ENCODE measurements around the gene DYRK2.
A peak's percentile ranks its signal among the peaks of the same experiment; 100 is the strongest.
"Not testable (repeated sequence)": the region's sequence is repeated elsewhere in the genome, so short reads cannot be mapped to it uniquely, and the experiment has no call there.

DYRK2 gene

DNA sequence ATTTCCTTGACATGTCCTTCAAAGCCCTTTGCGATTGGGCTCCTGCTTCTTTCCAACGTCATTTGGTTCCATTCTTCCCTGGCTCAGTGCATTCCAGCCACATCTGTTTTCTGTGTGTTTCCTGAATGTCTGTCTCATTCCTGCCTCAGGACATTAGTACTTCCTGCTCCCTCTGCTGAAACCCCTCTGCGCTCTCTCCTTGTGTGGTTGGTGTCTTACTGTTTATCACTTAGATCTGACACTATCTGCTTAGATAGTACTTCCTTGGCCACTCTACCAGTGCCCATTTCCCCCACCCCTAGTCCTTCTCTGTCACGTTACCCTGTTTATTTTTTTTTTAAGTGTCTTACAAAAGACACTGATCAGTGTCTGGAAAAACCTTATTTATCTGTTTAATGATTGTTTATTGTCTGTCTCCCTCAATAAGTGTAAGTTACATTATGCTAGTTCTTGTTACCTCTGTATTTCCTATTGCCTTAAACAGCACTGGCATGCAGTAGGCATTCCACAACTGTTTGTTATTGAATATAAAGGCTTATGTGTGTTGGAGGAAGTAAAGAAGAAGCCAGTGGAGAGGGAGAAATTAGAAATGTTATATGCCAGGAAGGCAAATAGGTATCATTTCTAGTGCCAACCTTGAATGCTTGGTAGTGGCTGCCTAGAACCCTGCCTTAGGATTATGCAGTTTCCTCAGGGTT is 21.5 kb downstream of the DYRK2 start:
- no peak for TF ChIP-seq Cebpa-rat (IDR thresholded peaks at IDR 0.05)
- Histone ChIP-seq H3K9me3 (replicated peaks in 1 of 11) (peaks cover 29 to 37% (median 33%) of the 10 kb centered on the region in 11 experiments), H3K4me3 (no peak overlapping the region), H4K20me1 (peaks cover 0 to 21% (median 9%) of the 10 kb centered on the region in 11 experiments; a peak in 9 of 22 replicates), H3K4me1 (peaks cover 0 to 8% (median 0%) of the 10 kb centered on the region in 10 experiments; a peak in 2 of 20 replicates), H3K9ac (no peak overlapping the region), H3K27me3 (no peaks in the 10 kb centered on the region), H3K4me2 (no peak overlapping the region), H3K36me3 (peaks cover 0 to 20% (median 13%) of the 10 kb centered on the region in 11 experiments; a peak in 16 of 22 replicates), H3K27ac (no peak overlapping the region)

DNA sequence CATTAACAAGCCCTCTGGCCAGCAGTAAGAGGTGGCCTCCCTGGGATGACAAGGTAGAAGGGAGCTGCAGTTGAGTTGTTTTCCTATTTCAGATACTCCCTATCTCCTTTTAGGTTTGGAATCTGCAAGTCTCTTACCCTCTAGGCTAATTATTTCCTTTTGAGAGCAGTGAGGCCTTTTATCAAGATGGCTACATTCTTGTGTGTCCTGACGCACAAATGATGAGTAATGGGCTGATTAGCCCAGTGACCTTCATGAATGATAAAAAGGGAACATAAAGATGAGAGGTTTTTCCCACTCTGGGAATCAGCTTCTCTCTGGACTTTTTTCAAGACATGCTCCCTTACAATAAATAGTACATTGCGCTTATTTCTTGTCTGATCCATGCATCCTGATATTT is 22.9 kb downstream of the DYRK2 start:
- H3K9me3 ChIP-seq (replicated peaks in 1 of 11), result peaks cover 29 to 37% (median 33%) of the 10 kb centered on the region in 11 experiments
- TF ChIP-seq Cebpa-rat (IDR thresholded peaks at IDR 0.05), result no peak
- H3K36me3 ChIP-seq, result peaks cover 0 to 19% (median 13%) of the 10 kb centered on the region in 11 experiments; a peak in 15 of 22 replicates
- no peaks in the 10 kb centered on the region for H3K27me3 ChIP-seq
- peaks cover 0 to 12% (median 0%) of the 10 kb centered on the region in 11 experiments; a peak in 5 of 22 replicates for H4K20me1 ChIP-seq
- H3K27ac ChIP-seq, result no peak overlapping the region
- H3K4me2 ChIP-seq, result no peak overlapping the region
- H3K9ac ChIP-seq, result no peak overlapping the region
- no peaks in the 10 kb centered on the region for H3K4me1 ChIP-seq
- no peak overlapping the region for H3K4me3 ChIP-seq

DNA sequence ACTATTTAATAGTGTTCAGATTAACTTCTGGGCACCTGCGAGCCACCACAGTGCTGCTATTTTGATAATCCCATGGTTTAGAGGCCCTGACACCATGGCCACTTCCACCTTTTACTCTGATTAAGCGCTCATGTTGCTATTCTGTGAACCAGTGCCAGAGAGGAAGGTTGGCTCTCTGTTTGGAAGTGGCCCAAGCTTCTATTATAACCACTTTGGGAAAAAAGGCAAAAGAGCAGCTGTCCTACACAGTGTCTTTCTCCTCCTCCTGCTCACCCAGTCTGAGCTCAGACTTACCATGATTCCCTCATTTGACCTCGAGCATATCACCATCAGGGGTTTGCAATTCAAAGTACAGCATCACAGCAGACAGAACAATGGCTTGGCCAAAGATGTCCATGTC is 23.3 kb downstream of the DYRK2 start:
- Histone ChIP-seq H3K9me3 (replicated peaks in 1 of 11) (peaks cover 29 to 37% (median 33%) of the 10 kb centered on the region in 11 experiments), H4K20me1 (peaks cover 0 to 12% (median 0%) of the 10 kb centered on the region in 11 experiments; a peak in 4 of 22 replicates), H3K36me3 (peaks cover 0 to 19% (median 13%) of the 10 kb centered on the region in 11 experiments; a peak in 15 of 22 replicates), H3K4me1 (no peaks in the 10 kb centered on the region), H3K27ac (no peak overlapping the region), H3K27me3 (no peaks in the 10 kb centered on the region), H3K4me3 (no peak overlapping the region), H3K9ac (no peak overlapping the region), H3K4me2 (no peak overlapping the region)
- no peak for TF ChIP-seq Cebpa-rat (IDR thresholded peaks at IDR 0.05)

DNA sequence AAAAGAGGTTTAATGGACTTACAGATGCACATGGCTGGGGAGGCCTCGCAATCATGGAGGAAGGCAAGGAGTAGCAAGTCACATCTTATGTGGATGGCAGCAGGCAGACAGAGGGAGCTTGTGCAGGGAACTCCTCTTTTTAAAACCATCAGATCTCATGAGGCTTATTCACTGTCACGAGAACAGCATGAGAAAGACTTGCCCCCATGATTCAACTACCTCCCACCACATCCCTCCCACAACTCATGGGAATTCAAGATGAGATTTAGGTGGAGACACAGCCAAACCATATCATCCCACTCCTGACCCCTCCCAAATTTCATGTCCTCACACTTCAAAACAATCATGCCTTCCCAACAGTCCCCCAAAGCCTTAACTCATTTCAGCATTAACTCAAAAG is 24.0 kb downstream of the DYRK2 start:
- H3K4me3 ChIP-seq, H3K4me1 ChIP-seq, H3K9ac ChIP-seq, H4K20me1 ChIP-seq, H3K27me3 ChIP-seq, H3K4me2 ChIP-seq, H3K27ac ChIP-seq: not testable (repeated sequence)
- Histone ChIP-seq H3K36me3 (peaks cover 0 to 19% (median 13%) of the 10 kb centered on the region in 11 experiments; a peak in 15 of 22 replicates), H3K9me3 (replicated peaks in 1 of 11) (peaks cover 29 to 37% (median 33%) of the 10 kb centered on the region in 11 experiments)

DNA sequence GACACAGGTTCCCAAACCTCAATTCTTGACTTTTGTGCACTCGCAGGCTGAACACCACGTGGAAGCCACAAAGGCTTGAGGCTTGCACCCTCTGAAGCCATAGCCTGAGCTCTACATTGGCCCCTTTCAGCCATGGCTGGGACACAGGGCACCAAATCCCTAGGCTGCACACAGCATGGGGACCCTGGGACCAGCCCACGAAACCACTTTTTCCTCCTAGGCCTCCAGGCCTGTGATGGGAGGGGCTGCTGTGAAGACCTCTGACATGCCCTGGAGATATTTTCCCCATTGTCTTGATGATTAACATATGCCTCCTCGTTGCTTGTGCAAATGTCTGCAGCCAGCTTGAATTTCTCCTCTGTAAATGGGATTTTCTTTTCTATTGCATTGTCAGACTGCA is 25.0 kb downstream of the DYRK2 start:
- Histone ChIP-seq H3K36me3 (peaks cover 0 to 19% (median 13%) of the 10 kb centered on the region in 11 experiments; a peak in 15 of 22 replicates), H3K9me3 (replicated peaks in 1 of 11) (peaks cover 29 to 37% (median 33%) of the 10 kb centered on the region in 11 experiments), H3K4me3 (0 out of 20 replicates have a peak overlapping the region, but pooled peaks of 1 of the 10 experiments have one; percentile 9)
- H3K9ac ChIP-seq, H3K27me3 ChIP-seq, H4K20me1 ChIP-seq, H3K4me1 ChIP-seq, H3K4me2 ChIP-seq, H3K27ac ChIP-seq: not testable (repeated sequence)

DNA sequence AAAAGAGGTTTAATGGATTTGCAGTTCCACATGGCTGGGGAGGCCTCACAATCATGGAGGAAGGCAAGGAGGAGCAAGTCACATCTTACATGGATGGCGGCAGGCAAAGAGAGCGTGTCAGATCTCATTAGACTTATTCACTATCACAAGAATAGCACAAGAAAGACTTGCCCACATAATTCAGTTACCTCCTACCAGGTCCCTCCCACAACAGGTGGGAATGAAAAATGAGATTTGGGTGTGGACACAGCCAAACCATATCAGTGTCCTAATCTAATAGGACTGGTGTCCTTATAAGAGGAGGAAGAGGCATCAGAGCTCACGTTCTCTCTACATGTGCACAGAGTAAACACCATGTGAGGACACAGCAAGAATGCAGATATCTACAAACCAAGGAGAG is 25.9 kb downstream of the DYRK2 start:
- Histone ChIP-seq H3K9me3 (replicated peaks in 1 of 11) (peaks cover 29 to 37% (median 33%) of the 10 kb centered on the region in 11 experiments), H3K4me2 (no peak overlapping the region), H3K4me1 (peaks cover 0 to 9% (median 0%) of the 10 kb centered on the region in 10 experiments; a peak in 5 of 20 replicates), H3K4me3 (no peak overlapping the region), H3K27me3 (no peaks in the 10 kb centered on the region), H4K20me1 (peaks cover 0 to 3% (median 0%) of the 10 kb centered on the region in 11 experiments; a peak in 1 of 22 replicates), H3K36me3 (peaks cover 0 to 19% (median 13%) of the 10 kb centered on the region in 11 experiments; a peak in 15 of 22 replicates), H3K27ac (no peak overlapping the region), H3K9ac (no peak overlapping the region)
- TF ChIP-seq Cebpa-rat (IDR thresholded peaks at IDR 0.05), result no peak

DNA sequence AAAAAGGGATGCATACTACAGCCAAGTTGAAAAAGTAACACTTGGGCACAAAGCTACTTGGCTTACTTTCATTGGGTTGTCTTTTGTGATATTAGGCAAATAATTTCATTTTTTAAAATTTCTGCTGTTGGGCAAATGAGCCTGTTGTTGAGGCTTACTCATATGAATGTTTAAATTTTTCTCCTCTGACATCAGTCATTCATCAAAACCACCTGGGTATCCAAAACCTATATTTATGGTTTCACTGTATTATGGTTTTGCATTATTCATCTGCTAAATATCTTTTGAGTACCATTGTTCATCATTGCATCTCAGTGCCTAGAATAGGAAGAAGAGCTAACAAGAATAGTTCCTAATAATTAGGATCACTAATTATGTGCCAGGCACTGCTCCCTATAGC is 28.1 kb downstream of the DYRK2 start:
- Histone ChIP-seq H3K9ac (no peak overlapping the region), H3K36me3 (peaks cover 0 to 19% (median 13%) of the 10 kb centered on the region in 11 experiments; a peak in 15 of 22 replicates), H3K27ac (no peak overlapping the region), H4K20me1 (no peaks in the 10 kb centered on the region), H3K4me1 (peaks cover 0 to 9% (median 0%) of the 10 kb centered on the region in 10 experiments; a peak in 5 of 20 replicates), H3K4me2 (no peak overlapping the region), H3K4me3 (no peak overlapping the region), H3K27me3 (no peaks in the 10 kb centered on the region), H3K9me3 (replicated peaks in 1 of 11) (peaks cover 29 to 34% (median 32%) of the 10 kb centered on the region in 11 experiments)
- no peak for TF ChIP-seq Cebpa-rat (IDR thresholded peaks at IDR 0.05)

DNA sequence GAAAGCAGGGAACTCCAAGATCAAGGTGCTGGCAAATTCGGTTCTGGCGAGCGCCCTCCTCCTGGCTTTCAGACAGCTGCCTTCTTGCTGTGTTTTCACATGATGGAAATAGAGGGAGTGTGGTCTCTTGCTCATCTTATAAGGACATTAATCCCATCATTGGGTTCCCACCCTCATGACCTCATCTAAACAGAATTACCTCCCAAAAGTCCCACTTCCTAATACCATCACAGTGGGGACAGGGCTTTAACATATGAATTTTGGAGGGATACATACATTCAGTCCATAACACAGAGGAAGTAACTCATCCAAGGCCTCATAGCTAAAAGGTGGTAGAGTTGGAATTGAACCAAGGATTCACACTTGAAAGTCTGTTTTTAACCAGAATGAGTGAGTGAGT is 28.6 kb downstream of the DYRK2 start:
- no peak for TF ChIP-seq Cebpa-rat (IDR thresholded peaks at IDR 0.05)
- no peak overlapping the region for H3K4me3 ChIP-seq
- peaks cover 26 to 29% (median 27%) of the 10 kb centered on the region in 11 experiments for H3K9me3 ChIP-seq (replicated peaks in 1 of 11)
- H3K9ac ChIP-seq, result no peak overlapping the region
- peaks cover 0 to 9% (median 0%) of the 10 kb centered on the region in 10 experiments; a peak in 5 of 20 replicates for H3K4me1 ChIP-seq
- H3K27me3 ChIP-seq, result no peaks in the 10 kb centered on the region
- no peak overlapping the region for H3K27ac ChIP-seq
- H3K36me3 ChIP-seq, result peaks cover 0 to 19% (median 13%) of the 10 kb centered on the region in 11 experiments; a peak in 15 of 22 replicates
- H3K4me2 ChIP-seq, result no peak overlapping the region
- H4K20me1 ChIP-seq, result no peaks in the 10 kb centered on the region

DNA sequence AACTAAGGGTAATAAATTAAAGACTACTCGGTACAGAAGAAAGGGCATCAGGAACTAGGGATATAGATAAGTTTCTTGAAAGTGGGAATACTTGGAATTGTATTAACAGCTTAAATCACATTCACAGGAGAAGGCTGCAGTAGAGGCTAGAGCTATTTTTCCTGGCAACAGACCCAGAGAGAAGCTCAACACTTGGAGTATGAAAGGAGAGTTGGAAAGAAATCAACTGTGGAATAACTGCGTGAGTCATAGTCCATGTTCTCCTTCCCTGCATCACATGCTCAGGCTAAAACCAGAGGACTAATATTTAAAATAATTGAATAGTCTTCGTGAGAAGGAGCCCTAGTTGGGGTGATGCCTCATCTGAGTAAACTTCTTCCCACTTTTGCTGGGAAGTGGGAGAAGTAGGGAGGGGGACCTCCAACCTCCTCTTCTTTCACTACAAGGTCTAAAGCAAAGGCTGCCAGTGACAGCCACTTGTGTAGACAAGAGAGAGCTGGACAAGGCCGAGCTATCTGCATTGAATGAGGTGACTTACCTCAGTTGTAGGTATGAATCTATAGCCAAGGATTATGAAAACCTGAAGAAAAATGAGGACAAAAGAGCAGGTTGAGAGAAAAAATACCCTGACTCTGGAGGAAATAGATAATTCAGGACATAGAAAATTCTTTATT is 32.7 kb downstream of the DYRK2 start:
- H4K20me1 ChIP-seq, result no peaks in the 10 kb centered on the region
- H3K27me3 ChIP-seq, result no peaks in the 10 kb centered on the region
- H3K9me3 ChIP-seq (replicated peaks in 1 of 11), result no peaks in the 10 kb centered on the region; a peak in 1 of 22 replicates
- H3K4me2 ChIP-seq, result no peak overlapping the region
- no peaks in the 10 kb centered on the region for H3K36me3 ChIP-seq
- H3K4me1 ChIP-seq, result peaks cover 0 to 9% (median 0%) of the 10 kb centered on the region in 10 experiments; a peak in 5 of 20 replicates
- H3K9ac ChIP-seq, result no peak overlapping the region
- TF ChIP-seq Cebpa-rat (IDR thresholded peaks at IDR 0.05), result no peak
- H3K27ac ChIP-seq, result no peak overlapping the region
- no peak overlapping the region for H3K4me3 ChIP-seq
